GM19324 (cell line): ENCODE results near the gene IFNA5.
A peak's percentile ranks its signal among the peaks of the same experiment; 100 is the strongest.

Source experiments
- ATAC-seq: cut with Tn5 transposase; IDR thresholded peaks from one replicate; pipeline ENCODE4 v1.9.1; 2021; ENCODE audit warnings: mild to moderate bottlenecking, moderate library complexity; ENCODE audit not compliant: unreplicated experiment, low FRiP score

The IFNA5 gene

GRCh38 chr9:21294904-21295538 lies 10.1 kb downstream of the IFNA5 start:
- peak; percentile 68 for ATAC-seq

GRCh38 chr9:21294364-21294774 lies 10.7 kb downstream of the IFNA5 start:
- ATAC-seq, result no peak

GRCh38 chr9:21289848-21290247 lies 15.3 kb downstream of the IFNA5 start:
- no peak for ATAC-seq

DNA sequence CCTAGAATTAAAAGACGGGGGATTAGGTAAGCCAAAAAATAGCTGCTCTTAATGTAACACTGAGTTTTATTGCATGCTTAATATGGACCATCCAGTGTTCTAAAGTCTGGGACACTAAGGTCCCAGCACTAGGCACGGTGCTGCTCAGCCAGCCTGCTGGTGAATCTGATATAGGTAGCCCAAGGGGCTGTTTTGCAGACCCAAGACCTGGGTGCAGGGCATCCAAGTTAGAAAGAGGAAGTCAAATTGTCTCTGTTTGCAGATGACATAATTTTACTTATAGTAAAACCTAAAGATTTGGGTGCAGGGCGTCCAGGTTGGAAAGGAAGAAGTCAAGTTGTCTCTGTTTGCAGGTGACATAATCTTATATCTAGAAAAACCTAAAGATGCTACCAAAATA lies 17.8 kb downstream of the IFNA5 start:
- no peak for ATAC-seq

DNA sequence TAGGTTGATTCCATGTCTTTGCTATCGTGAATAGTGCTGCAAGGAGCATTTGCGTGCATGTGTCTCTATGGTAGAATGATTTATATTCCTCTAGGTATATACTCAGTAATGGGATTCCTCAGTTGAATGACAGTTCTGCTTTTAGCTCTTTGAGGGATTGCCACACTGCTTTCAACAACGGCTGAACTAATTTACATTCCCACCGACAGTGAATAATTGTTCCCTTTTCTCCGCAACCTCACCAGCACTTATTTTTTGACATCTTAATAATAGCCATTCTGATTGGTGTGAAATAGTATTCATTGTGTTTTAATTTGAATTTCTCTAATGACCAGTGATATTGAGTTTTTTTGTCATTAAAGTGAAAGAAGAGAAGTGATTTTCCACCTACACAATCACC lies 18.5 kb downstream of the IFNA5 start:
- ATAC-seq, result no peak

GRCh38 chr9:21286099-21286498 lies 19.0 kb downstream of the IFNA5 start:
- no peak for ATAC-seq

DNA sequence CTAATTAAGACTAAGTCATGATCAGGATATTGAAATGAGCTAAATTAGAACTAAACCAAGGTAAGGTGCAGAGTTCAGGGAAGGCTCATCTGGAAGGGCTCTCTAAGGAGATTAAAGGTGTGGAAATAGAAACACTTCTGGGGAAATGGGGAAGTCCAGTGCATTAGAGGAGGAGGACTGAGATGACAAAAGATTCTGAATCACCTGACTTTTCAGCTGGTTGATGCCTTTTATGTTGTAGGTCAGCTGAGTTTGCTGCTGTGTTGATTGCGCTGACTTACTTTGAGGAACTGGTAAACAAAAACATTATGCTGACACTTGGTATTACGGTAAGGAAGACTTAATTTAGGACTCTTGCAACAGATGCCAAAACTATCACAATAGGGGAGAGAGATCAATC lies 23.8 kb downstream of the IFNA5 start:
- no peak for ATAC-seq

DNA sequence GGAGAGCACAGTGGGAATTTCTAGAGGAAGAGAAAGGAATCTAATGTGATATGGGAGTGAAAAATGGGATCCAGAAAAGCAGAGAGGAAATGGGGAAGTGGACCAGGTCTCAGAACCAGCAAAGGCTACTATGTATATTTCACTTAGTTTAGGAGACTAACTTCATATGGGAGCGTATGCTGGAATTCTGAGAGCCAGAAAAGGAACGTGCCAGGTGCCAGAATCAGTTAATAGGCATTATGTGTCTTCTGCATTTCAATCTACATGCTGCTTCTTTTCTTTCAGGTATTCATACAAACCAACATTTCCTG lies 36.8 kb downstream of the IFNA5 start:
- peak; percentile 3 for ATAC-seq

DNA sequence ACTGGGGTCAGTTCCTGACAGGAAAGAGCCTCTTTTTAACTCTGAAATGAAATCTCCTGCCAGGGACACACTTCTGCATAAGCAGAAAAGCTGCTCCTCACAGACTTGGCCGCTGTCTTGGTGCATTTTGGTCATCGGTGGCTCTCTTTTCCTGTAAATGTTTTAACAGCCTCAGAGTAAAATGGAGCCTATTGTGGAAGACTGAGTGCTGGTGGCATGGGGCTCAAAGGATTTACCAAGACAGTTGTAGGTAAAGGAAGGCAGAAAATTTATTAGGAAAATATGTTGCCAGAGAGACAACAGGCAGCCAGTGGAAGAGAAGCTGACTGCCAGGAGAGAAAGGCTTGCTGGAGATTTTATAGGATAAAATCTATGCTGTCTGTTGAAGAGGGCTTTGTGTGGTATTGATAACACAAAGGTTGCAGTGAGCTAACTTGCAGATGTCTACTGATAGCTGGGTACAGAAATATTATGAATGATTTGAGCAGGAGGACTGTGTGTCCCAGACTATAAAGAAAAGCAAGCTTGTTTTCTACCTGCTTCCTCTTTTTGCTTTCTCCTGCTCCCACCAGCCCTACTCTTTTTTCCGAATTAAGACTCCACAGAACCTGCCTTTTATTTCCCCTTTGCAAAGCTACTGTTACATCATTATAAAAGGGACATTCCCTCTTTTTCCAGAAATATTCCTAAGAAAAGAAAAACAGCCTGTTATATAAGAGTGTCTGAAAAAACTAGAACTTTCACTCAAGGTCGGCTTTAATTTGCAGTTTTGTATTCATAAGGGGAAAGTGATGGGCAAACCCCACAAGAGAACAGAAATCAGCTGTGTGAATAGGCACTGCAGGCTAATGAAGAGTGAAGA lies 37.4 kb downstream of the IFNA5 start:
- ATAC-seq, result peak; percentile 52

GRCh38 chr9:21266733-21267484 lies 38.2 kb downstream of the IFNA5 start:
- ATAC-seq, result no peak

DNA sequence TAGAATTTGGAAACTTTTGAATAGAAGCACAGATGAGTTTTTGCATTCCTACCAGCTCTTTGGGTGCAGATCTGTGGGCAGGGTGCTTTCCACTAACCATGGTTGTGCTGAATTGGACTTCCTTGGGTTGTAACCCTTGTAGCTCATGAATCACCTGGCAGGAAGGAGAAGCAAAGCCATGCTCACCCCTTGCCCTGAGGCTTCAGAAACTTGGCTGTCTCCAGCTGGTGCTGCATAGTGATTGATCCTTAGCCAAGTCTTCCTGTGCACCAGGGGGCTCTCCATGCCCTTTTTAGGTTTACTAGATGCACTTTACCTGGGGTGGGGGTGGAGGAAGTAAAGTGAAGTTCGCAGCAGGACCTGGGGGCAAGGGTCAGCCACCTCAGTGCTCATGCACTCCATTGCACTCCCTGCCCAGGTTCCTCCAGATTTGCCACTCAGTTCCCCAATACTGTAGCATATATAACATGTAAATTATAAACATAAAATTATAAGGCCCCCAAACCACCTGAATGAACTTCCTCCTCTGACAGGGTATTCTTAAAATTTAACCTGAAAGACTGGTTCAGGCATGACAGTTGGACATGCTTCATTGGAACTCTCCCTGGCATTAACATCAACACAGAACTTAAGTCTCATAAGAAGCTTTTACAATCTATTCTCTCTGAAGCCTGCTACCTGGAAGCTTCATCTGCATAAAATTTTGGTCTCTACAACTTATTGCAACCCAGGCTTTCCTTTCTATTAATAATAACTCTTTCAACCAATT lies 39.5 kb downstream of the IFNA5 start:
- ATAC-seq, result peak; percentile 44

- ATAC-seq, result no peak
Observed at GRCh38 chr9:21255538-21256212, 49.4 kb downstream of the IFNA5 start.
